ENCODE data around the gene ARHGAP18. TPM values are rescaled to one million over a fixed set of nuclear protein-coding genes. Genes with fewer than 3 reads are reported as not detected.

ARHGAP18 gene
- total and polyA plus RNA-seq, 4 donors: 1.6 to 8.0 (median 3.0) TPM

DNA sequence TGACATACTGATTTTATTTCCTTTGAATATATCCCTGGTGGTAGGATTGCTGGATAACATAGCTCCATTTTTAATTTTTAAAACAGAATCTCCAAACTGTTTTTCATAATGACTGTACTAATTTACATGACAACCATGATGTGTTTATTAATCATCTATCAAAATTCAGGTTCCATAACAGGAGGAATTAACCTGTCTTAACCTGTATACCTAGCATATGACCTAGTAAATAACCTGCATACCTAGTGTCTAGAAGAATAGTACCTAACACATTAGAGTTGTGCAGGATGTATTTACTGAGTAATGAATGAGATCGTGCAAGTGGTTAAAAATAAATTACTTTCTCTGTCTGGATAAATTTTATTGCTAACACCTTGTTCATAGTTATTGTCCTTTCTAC, 45.8 kb upstream of the ARHGAP18 start:
- Histone ChIP-seq H3K9me3 (ENCODE audit: control insufficient read depth in 4 of 4, low read length in 3 of 4) (no peaks in the 10 kb centered on the region), H3K36me3 (ENCODE audit: control insufficient read depth in 4 of 4, insufficient read depth in 3 of 4, low read depth in 1 of 4, low read length in 3 of 4) (no peaks in the 10 kb centered on the region), H3K27ac (ENCODE audit: low read depth in 1 of 2, low read length in 2 of 2) (no peak overlapping the region), H3K9ac (ENCODE audit: low read depth in 1 of 2, low read length in 2 of 2) (no peak overlapping the region), H3K4me1 (ENCODE audit: control insufficient read depth in 4 of 4, insufficient read depth in 4 of 4, low read length in 3 of 4) (no peaks in the 10 kb centered on the region), H3K27me3 (ENCODE audit: control insufficient read depth in 4 of 4, insufficient read depth in 4 of 4, low read length in 3 of 4) (no peaks in the 10 kb centered on the region), H3K4me3 (ENCODE audit: low read depth in 1 of 3, low read length in 3 of 3) (no peak overlapping the region)
- no peak for TF ChIP-seq GABPA (IDR thresholded peaks at IDR 0.05 in 1 of 2, conservative IDR thresholded peaks at IDR 0.05 in 1 of 2)
- no peak for TF ChIP-seq RAD21 (IDR thresholded peaks at IDR 0.05)
- TF ChIP-seq FOXA2 (IDR thresholded peaks at IDR 0.05): no peak
- TF ChIP-seq NR2F2 (IDR thresholded peaks at IDR 0.05): no peak
- no peak for TF ChIP-seq JUND (IDR thresholded peaks at IDR 0.05)
- no peak for TF ChIP-seq RXRA (IDR thresholded peaks at IDR 0.05)
- TF ChIP-seq, protein P1, sequence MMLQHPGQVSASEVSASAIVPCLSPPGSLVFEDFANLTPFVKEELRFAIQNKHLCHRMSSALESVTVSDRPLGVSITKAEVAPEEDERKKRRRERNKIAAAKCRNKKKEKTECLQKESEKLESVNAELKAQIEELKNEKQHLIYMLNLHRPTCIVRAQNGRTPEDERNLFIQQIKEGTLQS (IDR thresholded peaks at IDR 0.05): no peak
- no peak for TF ChIP-seq FOXA1 (IDR thresholded peaks at IDR 0.05)
- no peak for TF ChIP-seq TAF1 (conservative IDR thresholded peaks at IDR 0.05)
- TF ChIP-seq HNF4A (conservative IDR thresholded peaks at IDR 0.05): no peak
- TF ChIP-seq, protein P2, sequence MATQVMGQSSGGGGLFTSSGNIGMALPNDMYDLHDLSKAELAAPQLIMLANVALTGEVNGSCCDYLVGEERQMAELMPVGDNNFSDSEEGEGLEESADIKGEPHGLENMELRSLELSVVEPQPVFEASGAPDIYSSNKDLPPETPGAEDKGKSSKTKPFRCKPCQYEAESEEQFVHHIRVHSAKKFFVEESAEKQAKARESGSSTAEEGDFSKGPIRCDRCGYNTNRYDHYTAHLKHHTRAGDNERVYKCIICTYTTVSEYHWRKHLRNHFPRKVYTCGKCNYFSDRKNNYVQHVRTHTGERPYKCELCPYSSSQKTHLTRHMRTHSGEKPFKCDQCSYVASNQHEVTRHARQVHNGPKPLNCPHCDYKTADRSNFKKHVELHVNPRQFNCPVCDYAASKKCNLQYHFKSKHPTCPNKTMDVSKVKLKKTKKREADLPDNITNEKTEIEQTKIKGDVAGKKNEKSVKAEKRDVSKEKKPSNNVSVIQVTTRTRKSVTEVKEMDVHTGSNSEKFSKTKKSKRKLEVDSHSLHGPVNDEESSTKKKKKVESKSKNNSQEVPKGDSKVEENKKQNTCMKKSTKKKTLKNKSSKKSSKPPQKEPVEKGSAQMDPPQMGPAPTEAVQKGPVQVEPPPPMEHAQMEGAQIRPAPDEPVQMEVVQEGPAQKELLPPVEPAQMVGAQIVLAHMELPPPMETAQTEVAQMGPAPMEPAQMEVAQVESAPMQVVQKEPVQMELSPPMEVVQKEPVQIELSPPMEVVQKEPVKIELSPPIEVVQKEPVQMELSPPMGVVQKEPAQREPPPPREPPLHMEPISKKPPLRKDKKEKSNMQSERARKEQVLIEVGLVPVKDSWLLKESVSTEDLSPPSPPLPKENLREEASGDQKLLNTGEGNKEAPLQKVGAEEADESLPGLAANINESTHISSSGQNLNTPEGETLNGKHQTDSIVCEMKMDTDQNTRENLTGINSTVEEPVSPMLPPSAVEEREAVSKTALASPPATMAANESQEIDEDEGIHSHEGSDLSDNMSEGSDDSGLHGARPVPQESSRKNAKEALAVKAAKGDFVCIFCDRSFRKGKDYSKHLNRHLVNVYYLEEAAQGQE (IDR thresholded peaks at IDR 0.05): no peak
- 95% methylated on average over 1 of the region's 1 CpG for WGBS
- no peak for DNase-seq (ENCODE audit: low spot score)

DNA sequence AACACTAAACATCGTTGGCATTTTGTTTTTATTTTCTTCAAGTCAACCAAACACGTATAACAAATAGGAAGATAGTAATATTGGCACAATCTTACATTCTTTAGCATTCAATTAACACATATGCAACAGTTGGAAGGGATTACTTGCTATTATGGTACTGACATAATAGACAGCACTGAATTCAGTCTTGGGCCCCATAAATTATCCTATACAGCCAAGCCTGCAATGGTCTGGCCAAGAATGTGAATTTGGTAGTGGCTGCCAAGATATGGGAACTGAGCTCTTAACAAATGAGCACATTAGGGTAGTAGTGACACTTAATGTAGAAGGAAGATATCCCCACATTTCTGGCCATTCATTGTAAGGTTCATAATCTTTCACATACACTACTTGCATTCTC, 44.8 kb upstream of the ARHGAP18 start:
- Histone ChIP-seq H3K9me3 (ENCODE audit: control insufficient read depth in 4 of 4, low read length in 3 of 4) (no peaks in the 10 kb centered on the region), H3K9ac (ENCODE audit: low read depth in 1 of 2, low read length in 2 of 2) (no peak overlapping the region), H3K27me3 (ENCODE audit: control insufficient read depth in 4 of 4, insufficient read depth in 4 of 4, low read length in 3 of 4) (no peaks in the 10 kb centered on the region), H3K4me3 (ENCODE audit: low read depth in 1 of 3, low read length in 3 of 3) (no peak overlapping the region), H3K27ac (ENCODE audit: low read depth in 1 of 2, low read length in 2 of 2) (no peak overlapping the region), H3K36me3 (ENCODE audit: control insufficient read depth in 4 of 4, insufficient read depth in 3 of 4, low read depth in 1 of 4, low read length in 3 of 4) (no peaks in the 10 kb centered on the region), H3K4me1 (ENCODE audit: control insufficient read depth in 4 of 4, insufficient read depth in 4 of 4, low read length in 3 of 4) (no peaks in the 10 kb centered on the region)
- TF ChIP-seq HNF4G (IDR thresholded peaks at IDR 0.05): no peak
- TF ChIP-seq SP1 (IDR thresholded peaks at IDR 0.05): no peak
- TF ChIP-seq, protein P1 (IDR thresholded peaks at IDR 0.05): no peak
- TF ChIP-seq, protein P3, sequence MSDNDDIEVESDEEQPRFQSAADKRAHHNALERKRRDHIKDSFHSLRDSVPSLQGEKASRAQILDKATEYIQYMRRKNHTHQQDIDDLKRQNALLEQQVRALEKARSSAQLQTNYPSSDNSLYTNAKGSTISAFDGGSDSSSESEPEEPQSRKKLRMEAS (IDR thresholded peaks at IDR 0.05): no peak
- DNase-seq (ENCODE audit: low spot score): no peak
- WGBS: 87% methylated on average over 2 of the region's 2 CpGs

DNA sequence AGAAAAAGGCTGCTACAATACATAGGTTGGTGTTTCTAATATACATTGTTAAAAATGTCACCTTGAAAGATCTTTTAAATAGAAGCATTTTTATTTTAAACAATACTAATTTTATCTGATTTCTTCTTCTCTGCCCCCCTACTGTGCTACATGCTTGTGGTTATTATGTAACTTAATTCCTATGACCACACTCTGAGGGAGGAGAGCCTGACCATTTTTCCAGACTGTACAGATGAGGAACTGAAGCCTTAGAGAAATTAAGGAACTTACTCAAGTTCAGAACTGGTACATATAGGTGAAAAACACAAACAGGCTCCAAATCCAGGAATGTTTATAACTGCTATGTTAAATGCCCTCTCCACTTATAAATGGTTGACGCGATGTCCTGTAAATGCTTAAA, 43.4 kb upstream of the ARHGAP18 start:
- no peaks in the 10 kb centered on the region for H3K27me3 ChIP-seq (ENCODE audit: control insufficient read depth in 4 of 4, insufficient read depth in 4 of 4, low read length in 3 of 4)
- WGBS: 98% methylated on average over 2 of the region's 2 CpGs
- H3K9me3 ChIP-seq (ENCODE audit: control insufficient read depth in 4 of 4, low read length in 3 of 4): no peaks in the 10 kb centered on the region
- peaks cover 2 to 9% (median 8%) of the 10 kb centered on the region in 4 donors for H3K4me1 ChIP-seq (ENCODE audit: control insufficient read depth in 4 of 4, insufficient read depth in 4 of 4, low read length in 3 of 4)
- H3K4me3 ChIP-seq (ENCODE audit: low read depth in 1 of 3, low read length in 3 of 3): no peak overlapping the region
- TF ChIP-seq NR2F2 (IDR thresholded peaks at IDR 0.05) (no peak), RAD21 (IDR thresholded peaks at IDR 0.05) (no peak), JUND (IDR thresholded peaks at IDR 0.05) (no peak), GABPA (IDR thresholded peaks at IDR 0.05 in 1 of 2, conservative IDR thresholded peaks at IDR 0.05 in 1 of 2) (no peak), YY1 (IDR thresholded peaks at IDR 0.05) (no peak), FOXA1 (IDR thresholded peaks at IDR 0.05) (no peak)
- TF ChIP-seq, protein P3 (IDR thresholded peaks at IDR 0.05): no peak
- TF ChIP-seq, protein P2 (IDR thresholded peaks at IDR 0.05): no peak
- TF ChIP-seq, protein P4, sequence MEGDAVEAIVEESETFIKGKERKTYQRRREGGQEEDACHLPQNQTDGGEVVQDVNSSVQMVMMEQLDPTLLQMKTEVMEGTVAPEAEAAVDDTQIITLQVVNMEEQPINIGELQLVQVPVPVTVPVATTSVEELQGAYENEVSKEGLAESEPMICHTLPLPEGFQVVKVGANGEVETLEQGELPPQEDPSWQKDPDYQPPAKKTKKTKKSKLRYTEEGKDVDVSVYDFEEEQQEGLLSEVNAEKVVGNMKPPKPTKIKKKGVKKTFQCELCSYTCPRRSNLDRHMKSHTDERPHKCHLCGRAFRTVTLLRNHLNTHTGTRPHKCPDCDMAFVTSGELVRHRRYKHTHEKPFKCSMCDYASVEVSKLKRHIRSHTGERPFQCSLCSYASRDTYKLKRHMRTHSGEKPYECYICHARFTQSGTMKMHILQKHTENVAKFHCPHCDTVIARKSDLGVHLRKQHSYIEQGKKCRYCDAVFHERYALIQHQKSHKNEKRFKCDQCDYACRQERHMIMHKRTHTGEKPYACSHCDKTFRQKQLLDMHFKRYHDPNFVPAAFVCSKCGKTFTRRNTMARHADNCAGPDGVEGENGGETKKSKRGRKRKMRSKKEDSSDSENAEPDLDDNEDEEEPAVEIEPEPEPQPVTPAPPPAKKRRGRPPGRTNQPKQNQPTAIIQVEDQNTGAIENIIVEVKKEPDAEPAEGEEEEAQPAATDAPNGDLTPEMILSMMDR (IDR thresholded peaks at IDR 0.05; ENCODE audit: low read depth, low read length, missing input control): no peak
- H3K9ac ChIP-seq (ENCODE audit: low read depth in 1 of 2, low read length in 2 of 2): no peak overlapping the region
- H3K36me3 ChIP-seq (ENCODE audit: control insufficient read depth in 4 of 4, insufficient read depth in 3 of 4, low read depth in 1 of 4, low read length in 3 of 4): no peaks in the 10 kb centered on the region
- DNase-seq (ENCODE audit: low spot score): no peak
- H3K27ac ChIP-seq (ENCODE audit: low read depth in 1 of 2, low read length in 2 of 2): no peak overlapping the region

Data from liver (tissue), 9 donors.